H1 (cell line): ENCODE data around the gene GPR137. TPM values are rescaled to one million over a fixed set of nuclear protein-coding genes. Genes with fewer than 3 reads are reported as not detected.
A peak's percentile ranks its signal among the peaks of the same experiment; 100 is the strongest.

Experiments
- CTBP2 ChIP-seq: IDR thresholded peaks from 2 replicates; pipeline ENCODE4 v1.7.0; 2011; ENCODE audit warnings: borderline replicate concordance, mild to moderate bottlenecking, moderate library complexity, mixed read lengths, low read length; ENCODE audit not compliant: insufficient read depth, insufficient read length
- TBP ChIP-seq: IDR thresholded peaks from 2 replicates; pipeline ENCODE4 v1.6.1; 2011; ENCODE audit warnings: low read depth, low read length, improper control_type of control experiment
- USF2 ChIP-seq: IDR thresholded peaks from 2 replicates; pipeline ENCODE4 v1.6.1; 2011; ENCODE audit warnings: low read length, improper control_type of control experiment
- polyA plus RNA-seq, 7 experiments: library from polyadenylated mRNA; depleted of rRNA in 3 of 7; stranded (reverse) in 5 of 7; unstranded in 2 of 7; fragments of >200 nt in 5 of 7; fragments of 200-250 nt in 2 of 7; gene quantifications; 1 replicate in 5 of 7; 2 replicates in 1 of 7; 4 replicates in 1 of 7; pipeline versions ENCODE4 v1.2.1 to v1.2.3, GENCODE V29; 2011 to 2013; ENCODE audit warnings: missing spikeins in 2 of 7, mixed read lengths in 2 of 7
- total RNA-seq: library from RNA; stranded (reverse); fragmentation: NEBNext Ultra II Directional; extraction: Animal tissue kit (Norgen Biotek cat#: 25700); gene quantifications from 2 replicates; pipeline ENCODE4 v1.2.1, GENCODE V29; 2021

Gene GPR137
- total and polyA plus RNA-seq, 2 of the 8 experiments (the other 6 are each of a cell fraction or from before 2014, with no cell fraction given): 36.2 to 37.8 TPM

GRCh38 chr11:64284048-64284961 lies 1.3 kb upstream of the GPR137 start, which contains the start of gene BAD (continued):
- TF ChIP-seq CTBP2 (no peak), TBP (peak; percentile 52; the same call in 1 of the 2 replicates), USF2 (no peak)
- TF ChIP-seq, all 59 proteins: peak for 8
